ENCODE measurements around the gene GPR179. TPM values are rescaled to one million over a fixed set of nuclear protein-coding genes. Genes with fewer than 3 reads are reported as not detected.

GPR179 gene
- total and polyA plus RNA-seq, 2 donors (not counting 3 experiments of a cell fraction or from before 2014, with no cell fraction given), result not detected

GRCh38 chr17:38379448-38379847 lies 35.7 kb upstream of the GPR179 start:
- TF ChIP-seq CTCF (IDR thresholded peaks at IDR 0.05; ENCODE audit: extremely low read depth in 1 of 2, insufficient read depth in 1 of 2, low read depth in 1 of 2, low read length in 2 of 2), result no peak
- TF ChIP-seq MAX (IDR thresholded peaks at IDR 0.05; ENCODE audit: insufficient read depth, insufficient read length), result no peak
- no peak for TF ChIP-seq GATA2 (IDR thresholded peaks at IDR 0.05; ENCODE audit: insufficient read depth, insufficient read length, low read depth, low read length)
- no peak for TF ChIP-seq JUN (IDR thresholded peaks at IDR 0.05; ENCODE audit: borderline replicate concordance, insufficient read depth, insufficient read length, low read depth)
- no peak for TF ChIP-seq FOS (IDR thresholded peaks at IDR 0.05; ENCODE audit: borderline replicate concordance, insufficient read depth, low read length)
- no peak for TF ChIP-seq EZH2 (IDR thresholded peaks at IDR 0.05; ENCODE audit: borderline replicate concordance, low read depth, low read length, severe bottlenecking)
- no peak for TF ChIP-seq MYC (IDR thresholded peaks at IDR 0.05; ENCODE audit: low read depth, low read length)
- TF ChIP-seq POLR2A (IDR thresholded peaks at IDR 0.05; ENCODE audit: low read depth, low read length), result no peak
- TF ChIP-seq POLR2AphosphoS5 (IDR thresholded peaks at IDR 0.05; ENCODE audit: insufficient read depth, low read depth, low read length), result no peak
- no peak overlapping the region for H3K9ac ChIP-seq (replicated peaks; ENCODE audit: extremely low read depth, insufficient read depth, low read length)
- dilution Hi-C loops (cut with MboI; ENCODE audit: extremely low pct_ligation_motif_present, low sequenced_read_pairs) (no loop called here), intact Hi-C loops (cut with micrococcal nuclease) (no loop called here)
- no peak overlapping the region for H3K27ac ChIP-seq (ENCODE audit: insufficient read depth, low read depth, low read length)
- H2AFZ ChIP-seq (ENCODE audit: low read depth, low read length), result no peak overlapping the region
- no peaks in the 10 kb centered on the region for H3K79me2 ChIP-seq (ENCODE audit: control insufficient read depth, insufficient read depth, low read length)
- DNase-seq (ENCODE audit: low read depth, low spot score), result no peak
- no peaks in the 10 kb centered on the region for H3K4me1 ChIP-seq (ENCODE audit: control insufficient read depth, extremely low read depth, insufficient read depth, low read length)
- H3K4me2 ChIP-seq (ENCODE audit: insufficient read depth, low read length), result no peak overlapping the region
- no peak overlapping the region for H3K4me3 ChIP-seq (replicated peaks in 1 of 3; ENCODE audit: insufficient read depth in 1 of 3, low read depth in 1 of 3, low read length in 3 of 3)
- no peaks in the 10 kb centered on the region for H3K9me1 ChIP-seq (replicated peaks; ENCODE audit: control insufficient read depth, extremely low read depth, insufficient read depth, low read length)
- H4K20me1 ChIP-seq (replicated peaks; ENCODE audit: control insufficient read depth, extremely low read depth, insufficient read depth, low read length), result no peaks in the 10 kb centered on the region
- CTCF ChIA-PET, result interaction anchor here (1.1 to 3.9 kb wide), 2 partner anchors 26 to 30 kb away, joined by 6 to 13 read pairs; no protein-coding TSS in a partner anchor
- H3K9me3 ChIP-seq (replicated peaks; ENCODE audit: control insufficient read depth, insufficient read depth, low read length), result no peaks in the 10 kb centered on the region
- no peak for FAIRE-seq
- no TSS peak for BruUV-seq (replicated peaks)
- H3K36me3 ChIP-seq (ENCODE audit: control insufficient read depth in 2 of 2, extremely low read depth in 1 of 2, insufficient read depth in 2 of 2, low read length in 2 of 2), result no peaks in the 10 kb centered on the region
- POLR2A ChIA-PET, result no interaction called here
- no peaks in the 10 kb centered on the region for H3K27me3 ChIP-seq (ENCODE audit: control insufficient read depth in 2 of 2, insufficient read depth in 2 of 2, low read length in 2 of 2)

All from endothelial cell of umbilical vein (primary cell).